ENCODE measurements around the gene NCAPG.
A peak's percentile ranks its signal among the peaks of the same experiment; 100 is the strongest.

Gene NCAPG

DNA sequence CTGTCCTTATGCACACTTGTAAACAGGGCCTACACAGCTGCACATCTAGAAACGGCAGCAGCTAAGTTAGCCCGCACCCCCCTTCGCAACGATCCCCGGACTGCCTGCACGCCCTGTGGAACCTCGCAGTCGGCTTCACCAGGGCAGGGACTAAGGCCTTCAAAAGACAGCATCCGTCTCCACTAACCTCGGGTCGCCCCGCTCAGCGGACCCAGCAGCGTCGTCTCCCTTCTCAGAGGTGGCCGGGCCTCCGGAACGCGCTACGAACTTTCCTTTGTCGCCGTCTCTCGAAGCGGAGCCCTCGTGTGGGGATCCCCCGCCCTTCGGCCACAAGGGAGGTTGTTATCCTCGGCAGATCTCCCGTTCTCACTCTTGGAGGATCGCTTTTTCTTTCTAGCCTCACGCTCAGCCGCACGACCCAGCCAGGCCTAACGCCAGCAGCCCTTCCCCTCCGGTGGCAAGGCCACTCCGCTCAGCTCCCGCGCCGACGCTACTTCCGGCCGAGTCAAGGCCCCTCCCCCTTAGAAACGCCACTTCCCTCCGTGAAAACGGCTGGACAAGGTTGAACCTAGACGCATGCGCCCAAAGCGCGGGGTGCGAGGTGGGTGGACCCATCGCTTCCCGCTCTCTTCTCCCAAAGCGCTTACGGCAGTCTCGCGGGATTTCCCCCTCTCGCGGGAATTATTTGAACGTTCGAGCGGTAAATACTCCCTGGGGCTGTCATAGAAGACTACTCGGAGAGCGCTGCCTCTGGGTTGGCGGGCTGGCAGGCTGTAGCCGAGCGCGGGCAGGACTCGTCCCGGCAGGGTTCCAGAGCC is at the start of gene NCAPG, which contains the start of gene DCAF16:
TSS of gene NCAPG (plus strand) at position 720 of the 818 bp plus-strand sequence. CDS start 99 bp downstream, outside the sequence.
TSS of gene DCAF16 (minus strand) at position 498 of the 818 bp plus-strand sequence. CDS start 6,616 bp downstream, outside the sequence.
- peak; percentile 99 for DNase-seq

GRCh38 chr4:17761062-17761461 is 49.7 kb upstream of the NCAPG start:
- no peak for DNase-seq

GRCh38 chr4:17762726-17763125 is 48.1 kb upstream of the NCAPG start:
- no peak for DNase-seq

DNA sequence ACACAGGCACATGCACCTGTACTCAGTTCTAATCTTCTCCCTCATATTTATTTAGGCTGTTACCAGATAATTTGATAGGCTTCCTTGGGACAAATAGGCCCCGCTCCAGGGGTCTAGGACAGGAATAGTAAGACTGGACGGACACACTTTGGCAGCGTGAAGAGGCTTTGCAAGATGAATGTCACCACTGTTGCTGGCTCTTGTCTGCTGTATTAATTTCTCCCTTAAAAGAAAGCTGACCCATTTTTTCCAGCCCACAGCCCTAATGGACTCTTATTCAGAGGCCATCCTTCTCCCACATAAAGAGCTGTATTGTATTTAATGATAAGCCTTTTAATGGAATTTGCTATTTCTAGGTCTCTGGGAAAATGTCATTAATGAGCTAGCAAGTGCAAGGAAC is 47.4 kb upstream of the NCAPG start:
- no peak for DNase-seq

DNA sequence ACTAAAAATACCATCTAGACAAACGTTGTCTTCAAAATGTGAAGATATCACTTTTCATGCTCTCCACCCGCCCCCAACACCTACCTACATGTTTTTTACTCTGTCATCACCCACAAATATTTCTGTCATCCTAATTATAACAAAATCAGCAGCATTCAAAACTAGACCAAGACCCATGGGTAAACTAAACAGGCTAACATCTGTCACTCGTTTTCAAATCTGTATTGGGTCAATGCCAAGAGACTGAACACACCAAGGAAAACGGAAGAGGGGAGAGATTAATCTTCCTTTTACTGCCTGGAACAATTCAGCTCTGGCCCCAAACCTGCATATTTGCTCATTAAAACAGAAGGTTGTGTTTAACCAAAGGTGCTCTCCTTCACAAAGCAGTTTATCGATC is 46.8 kb upstream of the NCAPG start:
- no peak for DNase-seq

DNA sequence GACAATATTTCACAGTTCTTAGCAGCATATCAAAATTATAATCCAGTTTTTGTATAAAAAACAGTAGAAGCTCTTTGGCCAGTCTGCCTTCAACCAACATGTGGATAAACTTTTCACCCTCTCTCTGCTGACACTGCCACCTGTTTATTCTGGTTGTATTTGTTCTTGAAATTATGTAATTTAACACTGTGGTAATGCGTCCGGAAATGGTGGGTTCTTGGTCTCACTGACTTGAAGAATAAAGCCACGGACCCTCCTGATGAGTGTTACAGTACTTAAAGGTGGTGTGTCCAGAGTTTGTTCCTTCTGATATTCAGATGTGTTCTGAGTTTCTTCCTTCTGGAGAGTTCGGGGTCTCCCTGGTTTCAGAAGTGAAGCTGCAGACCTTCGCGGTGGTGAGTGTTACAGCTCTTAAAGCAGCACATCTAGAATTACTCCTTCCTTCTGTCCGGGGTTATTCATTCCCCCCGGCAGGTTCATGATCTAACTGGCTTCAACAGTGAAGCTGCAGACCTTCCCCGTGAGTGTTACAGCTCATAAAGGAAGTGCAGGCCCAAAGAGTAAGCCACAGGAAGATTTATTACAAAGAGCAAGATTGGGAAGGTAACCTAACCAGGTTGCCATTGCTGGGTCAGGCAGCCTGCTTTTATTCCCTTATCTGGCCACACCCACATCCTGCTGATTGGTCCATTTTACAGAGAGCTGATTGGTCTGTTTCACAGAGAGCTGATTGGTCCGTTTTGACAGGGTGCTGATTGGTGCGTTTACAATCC is 45.1 kb upstream of the NCAPG start:
- no peak for DNase-seq

- DNase-seq: no peak
Observed at GRCh38 chr4:17766826-17767458, 43.8 kb upstream of the NCAPG start.

DNA sequence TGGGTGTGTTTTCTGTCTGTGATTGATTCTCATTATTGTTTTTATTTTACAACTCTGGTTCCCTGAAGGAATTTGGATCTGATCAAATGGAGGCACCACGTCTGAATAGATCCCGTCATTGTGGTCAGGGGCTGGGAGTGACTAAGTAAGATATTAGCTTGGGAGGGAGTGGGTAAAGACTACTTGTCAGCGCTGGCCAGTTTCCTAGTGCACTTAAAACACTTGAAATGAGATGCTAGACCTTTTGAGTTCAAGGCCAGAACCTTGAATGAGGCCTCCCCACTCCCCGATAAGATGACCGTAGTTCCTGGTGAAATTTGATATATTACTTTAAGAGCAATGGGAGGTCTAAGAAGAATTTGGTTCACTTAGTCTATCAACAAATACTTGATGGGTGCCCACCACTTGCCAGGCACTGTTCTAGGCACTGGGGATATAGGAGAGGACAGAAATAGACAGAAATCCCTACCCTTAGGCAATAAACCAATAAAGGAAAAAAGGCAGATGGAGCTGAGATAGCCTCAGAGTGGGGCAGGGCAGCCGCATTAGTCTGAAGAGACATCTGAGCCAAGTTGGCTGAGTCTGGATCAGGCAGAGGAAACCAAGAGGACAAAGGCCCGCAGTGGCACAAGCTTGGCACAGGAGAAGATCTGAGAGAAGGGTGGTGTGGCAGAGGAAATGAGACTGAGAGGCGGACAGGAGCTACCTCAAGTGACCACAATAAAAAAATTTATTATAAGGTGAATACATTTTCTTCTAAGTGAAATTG is 41.2 kb upstream of the NCAPG start:
- no peak for DNase-seq

- DNase-seq: no peak
Observed at GRCh38 chr4:17770845-17771244, 39.9 kb upstream of the NCAPG start.

DNA sequence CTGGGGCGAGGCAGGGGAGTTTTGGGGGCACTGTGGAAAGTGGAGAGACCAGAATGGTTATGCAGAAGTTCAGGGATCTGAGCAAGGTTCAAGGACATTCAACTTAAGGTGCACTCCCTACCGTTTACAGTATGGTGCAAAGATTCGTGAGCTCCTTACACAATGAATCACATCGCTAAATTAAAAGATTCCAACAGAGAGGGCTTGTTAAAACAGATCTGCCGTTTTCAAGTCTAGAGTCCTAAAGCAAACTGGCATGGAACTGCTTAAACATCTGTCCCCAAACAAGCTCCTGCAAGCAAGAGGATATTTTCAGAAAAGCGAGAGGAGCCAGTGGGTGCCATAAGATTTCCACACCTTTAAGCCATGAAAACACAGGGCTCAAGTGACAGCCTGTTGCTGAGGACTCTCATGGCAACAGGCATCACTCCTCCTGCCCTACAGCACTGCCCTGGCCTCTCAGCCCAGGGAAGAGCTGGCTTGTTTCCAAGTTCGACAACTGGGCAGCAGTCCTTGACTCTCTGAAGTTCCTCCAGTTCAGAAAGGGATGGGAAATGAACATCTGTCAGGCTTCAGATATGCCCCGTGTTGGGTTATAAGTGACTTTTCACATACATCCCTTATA is 39.4 kb upstream of the NCAPG start:
- DNase-seq: no peak

GRCh38 chr4:17773135-17773698 is 37.6 kb upstream of the NCAPG start:
- DNase-seq: no peak

- no peak for DNase-seq
Observed at GRCh38 chr4:17778431-17778830, 32.3 kb upstream of the NCAPG start.

DNA sequence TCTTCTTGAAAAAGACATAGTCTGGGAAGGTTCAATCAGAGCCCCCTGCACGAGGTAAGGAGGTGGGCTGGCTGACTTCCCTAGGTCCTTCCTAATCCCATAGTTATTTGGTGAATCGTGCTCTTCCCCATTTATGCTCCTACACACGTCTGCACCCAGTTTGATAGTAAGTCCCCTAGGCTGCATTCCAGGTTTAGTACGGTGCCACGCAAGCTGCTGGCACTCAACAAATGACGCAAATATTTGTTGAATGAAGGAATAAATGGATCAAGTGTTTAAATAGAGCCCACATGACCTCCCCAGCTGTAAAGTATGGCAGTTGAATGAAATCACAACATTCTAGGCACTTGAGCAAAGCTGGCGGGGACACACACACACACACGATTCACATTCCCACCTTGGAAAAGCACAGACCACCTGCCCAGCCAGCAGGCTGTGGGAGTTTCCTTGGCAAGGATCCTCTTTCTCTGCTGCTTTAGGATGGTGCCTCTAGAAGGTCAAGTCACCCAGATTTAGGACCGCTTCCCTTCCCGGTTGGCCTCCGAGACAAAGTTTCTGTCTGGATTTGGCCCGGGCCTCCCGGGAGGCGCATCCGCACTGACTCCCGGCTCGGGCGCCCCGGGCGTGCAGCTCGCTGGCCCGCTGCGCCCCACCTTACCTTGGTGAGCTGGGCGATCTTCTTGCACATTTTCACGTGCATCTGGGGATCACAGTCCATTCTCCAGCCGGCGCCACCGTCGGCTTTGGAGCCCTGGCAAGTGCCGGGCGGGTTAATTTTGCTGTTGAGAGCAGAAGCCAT is 30.1 kb upstream of the NCAPG start:
- DNase-seq: no peak

GRCh38 chr4:17781300-17782287 is 29.2 kb upstream of the NCAPG start, which contains the start of gene FAM184B:
Gene FAM184B, minus strand, starts transcription at chr4:17781621. Its CDS starts 322 bp downstream, at chr4:17781299.
- DNase-seq: no peak

DNA sequence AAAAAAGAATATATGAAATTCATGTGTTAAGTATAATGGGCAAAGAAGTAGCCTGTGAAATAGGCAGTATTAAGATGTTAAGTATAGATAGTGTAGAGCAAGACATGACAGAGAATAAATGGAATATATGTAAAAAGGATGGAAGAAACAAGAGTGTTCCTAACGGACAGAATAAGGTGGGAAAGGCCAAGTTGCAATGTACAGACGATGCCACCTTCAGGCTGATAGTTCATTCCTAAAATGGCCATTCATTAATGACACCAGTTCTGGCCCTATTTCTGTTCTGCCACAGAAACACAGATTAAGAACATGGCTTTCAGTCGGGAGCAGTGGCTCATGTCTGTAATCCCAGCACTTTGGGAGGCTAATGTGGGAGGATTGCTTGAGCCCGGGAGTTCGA is 24.9 kb upstream of the NCAPG start:
- no peak for DNase-seq

DNA sequence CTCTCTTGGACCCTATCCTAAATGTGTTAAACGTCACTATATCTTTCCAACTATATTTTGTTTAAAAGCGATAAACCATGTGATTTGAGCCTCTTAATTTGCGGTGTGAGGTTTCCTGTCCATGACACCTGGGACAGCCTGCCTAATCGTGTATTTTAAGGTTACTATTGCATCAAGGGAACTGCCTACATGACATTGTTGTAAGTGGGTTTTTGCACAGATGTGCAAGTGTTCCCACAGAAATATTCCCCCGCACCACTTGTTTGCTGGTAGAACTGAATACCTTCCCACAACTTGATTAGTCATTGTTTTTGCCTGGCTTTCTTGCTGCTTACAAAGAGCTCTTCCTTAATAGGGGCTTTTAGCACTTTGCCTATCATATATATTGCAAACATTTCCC is 24.2 kb upstream of the NCAPG start:
- no peak for DNase-seq

GRCh38 chr4:17787315-17787714 is 23.5 kb upstream of the NCAPG start:
- no peak for DNase-seq

DNA sequence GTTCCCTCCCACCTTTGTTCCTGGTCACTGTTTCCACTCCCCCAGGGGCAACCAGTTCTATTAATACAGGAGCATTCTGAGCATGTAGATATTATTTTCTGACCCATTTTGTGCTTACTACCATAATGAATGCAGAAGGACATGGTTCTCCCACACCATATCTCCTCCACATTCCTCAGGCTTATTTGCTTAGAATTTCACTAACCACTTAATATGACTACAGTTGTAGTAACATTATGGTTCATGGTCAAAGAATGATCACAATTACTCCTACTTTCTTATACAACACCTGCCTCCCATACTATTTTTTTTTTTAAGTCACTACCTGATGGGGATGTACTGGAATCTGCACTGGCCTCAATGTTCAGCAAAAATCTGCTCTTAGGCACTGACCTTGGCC is 21.8 kb upstream of the NCAPG start:
- DNase-seq: no peak

- DNase-seq: no peak
Observed at GRCh38 chr4:17794730-17795129, 16.0 kb upstream of the NCAPG start.

DNA sequence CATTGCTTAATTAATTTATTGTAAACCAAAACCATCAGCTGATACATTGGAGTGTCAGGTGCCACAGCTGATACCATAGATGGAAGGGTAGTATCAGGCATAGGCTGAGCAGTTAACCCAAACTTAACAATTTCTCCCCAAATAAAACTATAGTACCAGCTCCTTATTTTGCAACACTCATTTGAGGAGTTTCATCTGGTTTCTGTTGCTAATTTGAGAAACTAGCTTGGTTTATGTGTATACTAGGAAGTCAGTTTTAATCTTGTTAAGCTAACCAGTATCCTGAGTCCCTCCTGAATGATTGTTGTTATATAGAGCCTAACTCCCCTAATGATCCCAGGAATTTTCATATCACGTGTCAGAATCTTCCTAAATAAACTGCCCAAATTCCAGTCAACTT is 13.0 kb upstream of the NCAPG start:
- DNase-seq: no peak
